Skin epidermis (tissue), 12 donors: ENCODE data around the gene RANBP9.

Source experiments
- H3K27ac ChIP-seq, 21 experiments: fragments of 200-600 bp; sonication (generic) in 11 of 21; one replicate each; pipeline ENCODE4 v1.5.0; 2020; ENCODE audit warnings: mild to moderate bottlenecking in 3 of 21, inconsistent platforms in 2 of 21, moderate library complexity in 2 of 21
- H3K4me3 ChIP-seq, 7 experiments: fragments of 200-600 bp; sonication (generic) in 2 of 7; one replicate each; pipeline ENCODE4 v1.5.0; 2020; ENCODE audit warnings: inconsistent platforms in 2 of 7, mild to moderate bottlenecking in 2 of 7, moderate library complexity in 1 of 7

RANBP9 gene

DNA sequence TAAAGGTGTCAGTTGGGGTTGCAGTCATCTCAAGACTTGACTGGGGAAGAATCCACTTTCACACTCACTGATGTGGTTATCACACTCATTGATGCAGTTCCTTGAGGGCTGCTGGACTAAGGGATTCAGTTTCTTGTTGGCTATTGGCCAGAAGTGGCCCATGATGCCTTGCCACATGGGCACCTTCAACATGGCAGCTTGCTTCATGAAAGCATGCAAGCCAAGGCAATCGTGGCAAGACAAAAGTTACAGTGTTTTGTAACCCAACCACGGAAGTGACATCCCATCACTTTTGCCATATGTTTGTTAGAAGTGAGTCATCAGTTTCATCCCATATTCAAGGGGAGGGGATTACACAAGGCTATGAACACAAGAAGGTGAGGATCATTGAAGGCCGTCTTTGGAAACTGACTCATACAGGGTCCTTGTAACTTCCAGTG is 3.8 kb upstream of the RANBP9 start:
- no peak overlapping the region for H3K27ac ChIP-seq
- no peak overlapping the region for H3K4me3 ChIP-seq

DNA sequence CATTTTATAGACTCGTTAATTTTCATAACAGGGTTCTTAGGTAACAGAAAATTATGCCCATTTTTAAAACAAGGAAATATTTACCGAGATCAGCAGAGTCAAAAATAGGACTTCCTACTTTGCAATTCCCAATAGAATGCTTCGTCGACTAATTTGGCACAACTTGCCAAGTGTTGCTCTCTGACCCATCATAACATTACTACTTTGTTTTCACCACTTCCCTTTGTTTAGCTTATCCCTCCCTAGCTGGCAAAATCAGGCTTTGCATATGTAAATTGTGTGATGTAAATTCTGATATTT is 914 bp upstream of the RANBP9 start:
- Histone ChIP-seq H3K4me3 (peak overlapping the region; percentile 56 to 93 (median 80)), H3K27ac (peak overlapping the region; percentile 87 to 98 (median 95))

DNA sequence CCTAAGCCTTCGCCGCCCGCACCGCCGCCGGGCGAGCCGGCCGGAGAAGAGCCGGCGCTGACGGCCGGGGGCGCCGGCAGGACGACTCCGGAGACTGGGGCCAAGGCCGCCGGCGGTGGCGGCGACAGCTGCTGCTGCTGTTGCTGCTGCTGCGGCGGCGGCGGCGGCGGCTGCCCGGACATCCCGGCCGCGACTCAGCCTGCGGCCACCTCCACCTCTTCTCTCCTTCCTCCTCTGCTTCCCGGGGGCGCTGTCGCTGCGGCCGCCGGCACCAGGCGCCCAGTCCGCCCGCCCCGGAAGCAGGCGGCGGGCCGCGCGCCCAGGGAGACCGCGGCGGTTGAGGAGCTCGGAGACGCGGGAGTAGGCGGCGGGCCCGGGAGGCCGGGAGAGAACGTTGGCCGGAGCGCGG is 307 bp downstream of the RANBP9 start:
- H3K4me3 ChIP-seq = peak overlapping the region; percentile 56 to 93 (median 80)
- H3K27ac ChIP-seq = peak overlapping the region; percentile 86 to 98 (median 95)

DNA sequence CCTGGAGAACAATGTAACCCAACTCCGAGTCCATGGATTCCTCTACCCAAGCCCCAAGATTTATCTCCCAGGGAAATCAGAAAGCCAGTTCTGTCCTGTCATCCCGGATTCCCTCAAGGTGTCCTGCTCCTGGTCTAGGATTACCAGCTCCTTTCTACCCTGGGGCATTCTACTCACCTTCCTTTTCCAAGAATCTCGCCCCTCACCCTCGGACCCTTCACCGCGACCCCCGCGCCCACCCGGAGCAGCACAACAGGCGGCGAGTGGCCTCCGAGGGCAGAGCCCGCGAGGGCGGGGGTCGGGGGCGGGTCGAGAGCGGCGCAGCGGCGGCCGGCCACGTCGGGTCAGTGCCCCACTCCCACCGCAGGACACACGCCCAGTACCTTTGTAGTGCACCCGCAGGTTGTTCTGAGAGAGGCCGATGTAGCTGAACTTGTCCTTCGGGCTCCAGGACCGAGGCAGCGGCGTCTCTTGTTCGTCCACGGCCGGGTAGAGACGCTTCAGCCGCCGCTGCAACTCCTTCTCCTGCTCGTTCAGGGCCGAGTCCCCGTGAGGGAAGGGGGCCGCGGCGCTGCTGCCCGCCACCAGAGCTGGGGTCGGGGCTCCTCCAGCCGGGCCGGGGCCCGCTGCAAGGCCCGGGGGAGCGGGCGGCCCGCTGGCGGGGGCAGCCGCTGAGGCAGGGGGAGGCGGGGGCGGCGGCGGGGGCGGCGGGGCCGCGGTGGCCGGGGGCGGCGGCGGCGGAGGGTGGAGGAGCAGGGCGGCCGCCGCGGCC is 897 bp downstream of the RANBP9 start:
- H3K4me3 ChIP-seq = peak overlapping the region; percentile 56 to 93 (median 80)
- H3K27ac ChIP-seq = peak overlapping the region; percentile 81 to 98 (median 95)

DNA sequence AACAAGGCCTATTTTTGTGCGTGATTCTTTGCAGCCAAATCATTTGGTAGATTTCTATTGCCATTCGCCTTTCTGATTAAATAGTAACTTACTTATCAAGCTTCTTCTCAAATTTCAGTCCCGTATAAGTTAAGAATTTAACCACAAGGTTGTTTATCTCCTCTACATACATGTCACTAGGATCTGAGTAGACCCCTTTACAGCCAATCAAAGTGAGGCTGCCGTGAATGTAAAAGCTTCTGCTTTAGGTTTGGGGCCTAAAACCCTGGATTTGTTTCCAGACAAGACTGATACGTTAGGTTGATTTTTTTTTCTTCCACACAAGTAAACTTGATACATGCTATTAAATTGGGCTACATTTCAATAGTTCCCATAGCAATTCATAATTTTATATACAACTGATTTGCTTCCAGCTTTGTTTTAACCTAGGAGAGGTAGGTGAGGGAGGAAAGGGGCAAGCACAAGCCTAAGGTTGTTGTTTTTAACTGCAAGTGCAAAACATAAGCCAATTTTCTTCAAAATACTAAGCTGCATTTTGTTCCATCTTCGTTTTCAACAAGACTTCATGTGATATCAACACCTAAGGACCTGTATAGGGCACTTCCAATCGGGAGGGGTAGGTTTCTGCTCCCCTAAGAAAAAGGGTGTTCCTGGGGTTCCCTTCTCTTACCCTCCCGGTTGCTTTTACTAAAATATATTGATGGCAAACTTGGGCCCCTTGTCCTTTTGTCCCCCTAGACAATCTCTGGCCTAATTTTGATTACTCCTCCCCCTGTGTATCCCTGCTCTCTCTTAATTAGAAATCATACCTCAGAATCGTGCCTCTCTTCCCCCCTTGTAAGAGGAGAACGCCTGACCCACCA is 1.7 kb downstream of the RANBP9 start:
- H3K27ac ChIP-seq = peak overlapping the region in 20 of 21 experiments; percentile 81 to 98 (median 95)

DNA sequence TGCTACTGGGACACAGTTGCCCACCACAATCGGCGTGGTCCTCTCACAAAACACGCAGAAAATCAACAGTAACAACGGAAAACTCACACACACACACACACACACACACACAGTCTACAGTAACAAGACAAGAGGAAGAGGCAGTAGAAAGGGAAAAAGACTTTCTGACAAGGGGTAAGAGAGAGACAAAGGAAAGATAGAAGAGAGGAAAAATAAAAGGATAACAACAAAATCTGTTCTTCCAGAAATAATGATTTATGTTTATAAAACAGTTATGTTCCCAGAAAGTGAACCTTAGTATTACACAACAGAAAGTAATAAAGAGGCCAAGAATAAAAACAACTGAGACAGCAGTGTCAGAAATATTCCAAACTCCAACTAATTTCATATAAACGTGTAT is 2.9 kb downstream of the RANBP9 start:
- peak overlapping the region; percentile 56 to 93 (median 80) for H3K4me3 ChIP-seq
- H3K27ac ChIP-seq = peak overlapping the region in 15 of 21 experiments; percentile 5 to 98 (median 94)

More for the DNA sequence above, 1.7 kb downstream of the RANBP9 start:
- H3K4me3 ChIP-seq = peak overlapping the region; percentile 56 to 93 (median 80)

DNA sequence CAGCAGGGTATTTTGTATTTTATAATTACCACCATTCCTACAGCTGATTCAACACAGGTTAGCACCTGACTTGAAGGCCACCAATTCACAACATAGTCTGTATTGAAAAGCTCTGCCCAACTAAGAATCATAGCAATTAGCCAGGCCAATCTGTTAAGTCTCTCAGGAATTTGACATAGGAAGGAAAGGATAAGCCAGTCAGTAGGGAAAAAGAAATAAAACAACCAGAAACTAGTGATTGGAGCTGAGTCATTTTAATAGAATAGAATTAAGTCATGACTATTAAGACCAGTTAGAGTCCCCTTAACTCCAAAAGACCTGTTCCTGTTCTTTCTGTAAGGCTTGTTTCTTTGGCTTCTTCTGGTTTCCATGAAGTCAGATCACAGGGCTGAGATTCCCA is 8.1 kb downstream of the RANBP9 start:
- Histone ChIP-seq H3K27ac (no peak overlapping the region), H3K4me3 (no peak overlapping the region)

- Histone ChIP-seq H3K4me3 (no peak overlapping the region), H3K27ac (no peak overlapping the region)
These were observed 8.8 kb downstream of the RANBP9 start for GRCh38 chr6:13702809-13703302.

GRCh38 chr6:13700232-13700631 is 11.4 kb downstream of the RANBP9 start:
- H3K27ac ChIP-seq = peak overlapping the region in 2 of 21 experiments; percentile 37 to 43
- H3K4me3 ChIP-seq = no peak overlapping the region

GRCh38 chr6:13698715-13699114 is 12.9 kb downstream of the RANBP9 start:
- no peak overlapping the region for H3K4me3 ChIP-seq

GRCh38 chr6:13697857-13698256 is 13.8 kb downstream of the RANBP9 start:
- H3K4me3 ChIP-seq = no peak overlapping the region

More at GRCh38 chr6:13698715-13699114, 12.9 kb downstream of the RANBP9 start:
- H3K27ac ChIP-seq = no peak overlapping the region

GRCh38 chr6:13696226-13696625 is 15.4 kb downstream of the RANBP9 start:
- Histone ChIP-seq H3K27ac (peak overlapping the region in 7 of 21 experiments; percentile 10 to 66 (median 30)), H3K4me3 (no peak overlapping the region)

More at GRCh38 chr6:13697857-13698256, 13.8 kb downstream of the RANBP9 start:
- peak overlapping the region in 1 of 21 experiments; percentile 20 for H3K27ac ChIP-seq

GRCh38 chr6:13695252-13695651 is 16.4 kb downstream of the RANBP9 start:
- H3K4me3 ChIP-seq = no peak overlapping the region
- peak overlapping the region in 8 of 21 experiments; percentile 6 to 66 (median 46) for H3K27ac ChIP-seq

GRCh38 chr6:13694562-13694961 is 17.1 kb downstream of the RANBP9 start:
- Histone ChIP-seq H3K27ac (peak overlapping the region in 6 of 21 experiments; percentile 23 to 63 (median 47)), H3K4me3 (no peak overlapping the region)

GRCh38 chr6:13689511-13690256 is 22.0 kb downstream of the RANBP9 start:
- peak overlapping the region in 4 of 21 experiments; percentile 6 to 60 (median 24) for H3K27ac ChIP-seq
- H3K4me3 ChIP-seq = no peak overlapping the region

DNA sequence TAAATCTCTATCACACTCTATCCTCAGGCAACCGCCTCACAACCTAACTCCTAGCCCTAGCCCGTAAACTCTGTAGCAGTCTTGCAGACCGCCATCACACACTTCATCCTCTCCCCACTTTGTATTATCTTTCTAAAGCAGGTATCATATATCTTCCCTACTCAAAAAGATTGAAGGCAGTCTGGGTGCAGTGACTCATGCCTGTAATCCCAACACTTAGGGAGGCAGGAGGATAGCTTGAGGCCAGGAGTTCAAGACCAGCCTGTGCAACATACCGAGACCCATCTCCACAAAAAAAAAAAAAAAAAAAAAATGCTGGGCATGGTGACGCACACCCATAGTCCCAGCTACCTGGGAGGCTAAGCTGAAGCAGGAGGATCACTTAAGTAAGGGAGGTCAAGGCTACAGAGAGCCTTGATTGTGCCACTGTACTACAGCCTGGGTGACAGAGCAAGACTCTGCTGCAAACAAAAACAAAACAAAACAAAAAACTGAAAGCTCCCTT is 22.9 kb downstream of the RANBP9 start:
- Histone ChIP-seq H3K4me3 (no peak overlapping the region), H3K27ac (peak overlapping the region in 6 of 21 experiments; percentile 30 to 75 (median 55))

DNA sequence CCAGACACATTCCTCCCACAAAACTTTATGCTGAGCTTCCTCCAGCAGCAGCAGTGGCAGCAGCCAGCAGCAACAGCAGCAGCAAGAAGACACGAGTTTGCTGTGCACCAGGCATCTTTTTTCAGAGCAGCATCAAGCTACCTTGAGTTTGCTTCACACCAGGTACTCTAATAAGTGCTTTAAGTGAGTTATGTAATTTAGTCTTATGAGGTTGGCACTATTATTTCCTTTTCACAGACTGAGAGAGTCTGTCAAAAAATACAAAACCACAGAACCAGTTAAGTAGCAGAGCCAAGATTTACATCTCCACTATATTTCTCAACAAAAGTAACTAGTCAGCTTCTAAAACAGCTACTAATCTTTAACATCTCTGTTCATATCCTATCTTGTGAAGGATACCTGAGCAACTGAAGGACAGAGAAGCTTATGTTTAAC is 23.7 kb downstream of the RANBP9 start:
- peak overlapping the region in 7 of 21 experiments; percentile 38 to 75 (median 60) for H3K27ac ChIP-seq
- no peak overlapping the region for H3K4me3 ChIP-seq

DNA sequence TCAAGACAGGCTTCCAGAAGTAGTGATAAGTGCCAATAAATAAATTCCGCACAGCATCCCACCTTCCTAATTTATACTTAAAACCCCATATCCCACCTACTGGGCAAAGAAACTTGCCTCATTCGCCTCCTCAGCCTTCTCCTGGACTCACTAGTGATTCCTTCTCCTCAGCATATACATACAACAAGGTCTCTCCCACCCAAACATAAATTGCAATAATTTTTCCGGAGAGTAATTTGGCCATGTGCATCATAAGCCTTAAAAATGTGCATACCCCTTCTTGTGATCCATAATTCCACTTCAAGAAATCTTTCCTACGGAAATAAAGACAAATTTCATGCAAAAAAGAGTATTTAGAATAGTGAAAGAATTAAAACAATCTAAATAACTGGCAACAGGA is 26.8 kb downstream of the RANBP9 start:
- Histone ChIP-seq H3K27ac (no peak overlapping the region), H3K4me3 (no peak overlapping the region)

- peak overlapping the region in 2 of 21 experiments; percentile 7 to 25 for H3K27ac ChIP-seq
- no peak overlapping the region for H3K4me3 ChIP-seq
These were observed 28.6 kb downstream of the RANBP9 start for GRCh38 chr6:13683038-13683437.
